Stomach (tissue), 4 donors: Measurements from ENCODE around the gene HUNK.

Experiments used
- CTCF ChIP-seq, 7 experiments: fragments of 450-650 bp in 4 of 7; fragments of 200-600 bp in 3 of 7; sonication (generic) in 3 of 7; IDR thresholded peaks; one replicate each; pipeline ENCODE4 v1.5.1; 2016 to 2019; ENCODE audit warnings: antibody characterized with exemption in 7 of 7, control low read depth in 2 of 7, mild to moderate bottlenecking in 1 of 7
- EP300 ChIP-seq: sonication (generic); formaldehyde crosslinking; IDR thresholded peaks from one replicate; pipeline ENCODE4 v1.6.1; 2017; ENCODE audit warnings: antibody characterized with exemption
- POLR2A ChIP-seq, 4 donors: fragments of 450-650 bp; IDR thresholded peaks; one replicate each; pipeline ENCODE4 v1.6.1; 2016; ENCODE audit warnings: antibody characterized with exemption in 4 of 4, control low read depth in 2 of 4, mild to moderate bottlenecking in 1 of 4, moderate library complexity in 1 of 4
- POLR2AphosphoS5 ChIP-seq, 3 donors: sonication (generic); formaldehyde crosslinking; IDR thresholded peaks; one replicate each; pipeline ENCODE4 v1.6.1; 2016; ENCODE audit warnings: antibody characterized with exemption in 3 of 3

- TF ChIP-seq CTCF (IDR thresholded peaks at IDR 0.05): no peak
- no peak for TF ChIP-seq EP300
- no peak for TF ChIP-seq POLR2AphosphoS5 (IDR thresholded peaks at IDR 0.05)
- no peak for TF ChIP-seq POLR2A (IDR thresholded peaks at IDR 0.05)
Observed at GRCh38 chr21:31893851-31894415, 21.1 kb downstream of the HUNK start.
